GM18861 (cell line): ENCODE results near the gene LRTM2.

ENCODE experiments used
- ATAC-seq: cut with Tn5 transposase; IDR thresholded peaks from one replicate; pipeline ENCODE4 v1.9.1; 2021; ENCODE audit not compliant: unreplicated experiment

Gene LRTM2

DNA sequence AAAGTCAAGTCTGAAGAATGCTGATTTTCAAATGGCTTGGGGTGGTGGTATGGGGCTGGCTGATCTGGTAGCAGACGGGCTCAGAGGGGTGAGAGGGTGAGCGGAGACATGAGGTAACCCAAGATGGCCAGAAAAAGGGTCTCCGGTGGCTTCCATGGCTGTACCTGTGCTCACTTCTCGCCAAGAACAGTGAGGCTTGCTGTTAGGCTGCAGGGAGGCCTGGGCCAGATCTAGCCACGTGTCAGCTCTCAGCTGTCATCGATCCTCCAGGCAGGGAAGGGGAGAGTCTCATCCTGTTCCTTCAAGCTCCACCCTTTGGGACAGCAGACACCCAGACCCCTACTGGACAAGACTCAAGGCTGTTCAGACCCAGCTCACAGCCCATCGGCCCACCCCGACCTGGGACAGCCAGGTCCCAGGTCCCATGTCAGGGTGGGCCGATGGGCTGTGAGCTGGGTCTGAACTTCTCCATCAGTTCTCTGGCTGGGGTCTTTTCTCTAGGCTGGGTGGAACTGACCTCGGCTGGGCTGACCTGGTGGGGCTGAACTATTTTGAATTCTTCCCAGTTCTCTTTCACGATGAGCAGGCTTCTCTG lies 9.0 kb downstream of the LRTM2 start:
- no peak for ATAC-seq

DNA sequence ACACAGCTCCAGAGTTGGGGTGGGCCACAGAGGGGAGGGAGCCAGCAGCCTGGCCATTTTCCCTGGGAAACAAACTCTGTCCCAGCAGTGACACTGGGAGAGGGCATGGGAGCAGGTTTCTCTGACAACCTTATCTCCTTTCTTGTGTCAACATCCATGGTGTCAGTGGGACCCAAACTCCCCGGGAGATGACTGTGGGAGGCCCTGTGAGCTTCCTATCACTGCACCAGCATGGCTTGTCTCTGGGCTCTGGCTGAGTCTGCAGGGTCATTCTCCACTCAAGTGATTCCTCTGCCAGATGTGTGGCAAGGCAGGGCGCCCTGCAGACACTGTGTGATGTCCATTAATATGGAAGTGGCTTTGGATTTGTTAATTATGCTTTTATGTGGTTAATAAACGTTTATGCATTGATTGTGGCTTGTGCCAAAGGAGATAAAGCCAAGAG lies 10.1 kb downstream of the LRTM2 start:
- no peak for ATAC-seq

DNA sequence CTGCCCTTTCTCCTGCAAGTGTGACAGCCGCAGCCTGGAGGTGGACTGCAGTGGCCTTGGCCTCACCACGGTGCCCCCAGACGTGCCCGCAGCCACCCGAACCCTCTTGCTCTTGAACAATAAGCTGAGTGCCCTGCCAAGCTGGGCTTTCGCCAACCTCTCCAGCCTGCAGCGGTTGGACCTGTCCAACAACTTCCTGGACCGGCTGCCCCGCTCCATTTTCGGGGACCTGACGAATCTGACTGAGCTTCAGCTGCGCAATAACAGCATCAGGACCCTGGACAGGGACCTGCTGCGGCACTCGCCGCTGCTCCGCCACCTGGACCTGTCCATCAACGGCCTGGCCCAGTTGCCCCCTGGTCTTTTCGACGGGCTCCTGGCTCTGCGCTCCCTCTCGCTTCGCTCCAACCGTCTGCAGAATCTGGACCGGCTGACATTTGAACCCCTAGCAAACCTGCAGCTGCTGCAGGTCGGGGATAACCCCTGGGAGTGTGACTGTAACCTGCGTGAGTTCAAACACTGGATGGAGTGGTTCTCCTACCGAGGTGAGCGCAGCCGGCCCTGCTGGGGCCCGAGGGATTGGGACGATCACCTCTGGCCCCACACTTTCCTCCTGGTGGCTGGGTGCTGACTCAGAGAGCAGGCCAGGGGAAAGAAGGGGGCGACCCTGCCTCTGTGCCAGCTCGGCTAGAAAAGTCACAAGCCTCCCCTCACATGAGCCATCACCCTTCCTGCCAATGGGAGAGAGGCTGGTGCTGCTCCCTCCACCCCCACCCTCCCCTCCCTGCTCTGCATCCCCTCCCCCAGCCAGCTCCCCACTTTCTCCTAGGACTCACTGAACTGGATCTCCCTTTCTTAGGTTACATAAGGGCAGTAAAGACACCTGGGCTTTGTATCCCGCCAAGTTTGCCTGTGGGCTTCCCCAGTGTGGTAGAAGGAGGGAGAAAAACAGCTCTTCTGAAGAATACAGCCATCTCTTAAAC lies 10.9 kb downstream of the LRTM2 start:
- ATAC-seq = no peak

DNA sequence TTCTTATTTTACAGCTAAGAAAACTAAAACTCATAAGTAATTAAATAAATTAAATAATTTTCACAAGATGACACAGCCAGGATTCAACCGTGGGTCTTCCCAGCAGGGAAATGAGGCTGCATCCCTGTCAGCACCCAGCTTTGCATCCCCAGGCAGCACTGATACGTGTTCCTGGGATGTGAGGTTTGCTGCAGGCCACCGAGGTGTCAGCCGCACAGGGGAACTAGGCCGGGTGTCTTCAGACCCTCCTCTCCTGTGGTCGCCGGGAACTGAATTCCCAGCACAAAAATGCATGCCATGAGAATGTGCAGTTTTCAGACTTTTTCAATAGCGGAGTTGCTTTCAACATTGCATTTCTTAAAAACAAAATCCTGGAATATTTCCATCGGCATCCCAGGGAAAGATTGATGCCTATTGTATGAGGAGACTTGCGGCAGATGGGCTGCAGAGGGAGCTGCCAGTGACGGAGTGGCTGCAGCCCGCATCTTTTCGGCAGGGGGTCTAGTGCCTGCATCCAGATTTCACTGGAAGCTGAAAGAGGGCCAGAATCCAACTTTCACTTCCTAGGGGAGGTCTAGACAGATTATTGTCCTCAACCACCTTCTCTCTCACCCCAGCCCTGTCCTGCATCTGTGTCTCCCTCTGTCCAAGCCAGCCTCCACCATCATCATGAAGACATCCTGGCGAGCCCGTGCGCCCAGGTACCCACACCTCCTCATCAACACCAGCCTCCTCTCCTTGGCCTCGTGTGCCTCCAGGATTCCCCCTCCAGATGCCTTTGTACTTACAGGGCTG lies 12.6 kb downstream of the LRTM2 start:
- no peak for ATAC-seq

DNA sequence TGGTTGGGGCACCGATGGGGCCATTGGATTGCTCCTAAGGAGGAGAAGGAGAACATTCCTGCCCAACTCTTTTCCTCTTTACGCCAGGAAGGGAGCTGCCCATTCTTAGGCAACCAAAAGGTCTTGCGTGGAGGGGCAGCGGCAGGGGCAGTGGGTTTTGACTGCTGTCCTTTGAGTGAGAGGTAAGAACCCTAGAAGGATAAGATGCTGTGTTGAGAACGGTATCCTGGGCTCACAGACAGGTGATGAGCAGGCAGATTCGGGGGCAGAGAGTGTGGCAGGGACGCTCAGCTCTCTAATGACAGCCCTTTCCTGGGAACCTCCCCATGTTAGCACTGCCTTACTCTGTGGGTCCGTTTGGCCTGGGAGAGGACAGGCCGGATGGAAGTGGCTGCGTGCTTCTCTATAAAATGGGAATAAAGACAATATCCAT lies 13.2 kb downstream of the LRTM2 start:
- ATAC-seq = no peak

DNA sequence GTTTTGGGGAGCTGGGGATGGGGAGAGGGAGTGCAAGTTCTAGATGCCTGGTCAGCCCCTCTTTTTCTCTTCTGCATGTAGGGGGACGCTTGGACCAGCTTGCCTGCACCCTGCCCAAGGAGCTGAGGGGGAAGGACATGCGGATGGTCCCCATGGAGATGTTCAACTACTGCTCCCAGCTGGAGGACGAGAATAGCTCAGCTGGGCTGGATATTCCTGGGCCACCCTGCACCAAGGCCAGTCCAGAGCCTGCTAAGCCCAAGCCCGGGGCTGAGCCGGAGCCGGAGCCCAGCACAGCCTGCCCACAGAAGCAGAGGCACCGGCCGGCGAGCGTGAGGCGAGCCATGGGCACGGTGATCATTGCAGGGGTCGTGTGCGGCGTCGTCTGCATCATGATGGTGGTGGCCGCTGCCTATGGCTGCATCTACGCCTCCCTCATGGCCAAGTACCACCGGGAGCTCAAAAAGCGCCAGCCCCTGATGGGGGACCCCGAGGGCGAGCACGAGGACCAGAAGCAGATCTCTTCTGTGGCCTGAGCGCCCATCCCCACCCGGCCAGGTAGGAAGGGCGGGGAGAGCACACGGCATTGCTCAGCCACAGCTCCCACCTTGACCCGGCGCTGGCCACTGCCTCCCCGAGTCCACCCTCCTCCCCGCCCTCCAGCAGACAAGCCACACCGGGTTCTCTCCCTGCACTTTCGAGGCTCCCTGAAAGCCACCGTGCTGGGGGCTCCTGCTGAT lies 14.0 kb downstream of the LRTM2 start:
- ATAC-seq = no peak

DNA sequence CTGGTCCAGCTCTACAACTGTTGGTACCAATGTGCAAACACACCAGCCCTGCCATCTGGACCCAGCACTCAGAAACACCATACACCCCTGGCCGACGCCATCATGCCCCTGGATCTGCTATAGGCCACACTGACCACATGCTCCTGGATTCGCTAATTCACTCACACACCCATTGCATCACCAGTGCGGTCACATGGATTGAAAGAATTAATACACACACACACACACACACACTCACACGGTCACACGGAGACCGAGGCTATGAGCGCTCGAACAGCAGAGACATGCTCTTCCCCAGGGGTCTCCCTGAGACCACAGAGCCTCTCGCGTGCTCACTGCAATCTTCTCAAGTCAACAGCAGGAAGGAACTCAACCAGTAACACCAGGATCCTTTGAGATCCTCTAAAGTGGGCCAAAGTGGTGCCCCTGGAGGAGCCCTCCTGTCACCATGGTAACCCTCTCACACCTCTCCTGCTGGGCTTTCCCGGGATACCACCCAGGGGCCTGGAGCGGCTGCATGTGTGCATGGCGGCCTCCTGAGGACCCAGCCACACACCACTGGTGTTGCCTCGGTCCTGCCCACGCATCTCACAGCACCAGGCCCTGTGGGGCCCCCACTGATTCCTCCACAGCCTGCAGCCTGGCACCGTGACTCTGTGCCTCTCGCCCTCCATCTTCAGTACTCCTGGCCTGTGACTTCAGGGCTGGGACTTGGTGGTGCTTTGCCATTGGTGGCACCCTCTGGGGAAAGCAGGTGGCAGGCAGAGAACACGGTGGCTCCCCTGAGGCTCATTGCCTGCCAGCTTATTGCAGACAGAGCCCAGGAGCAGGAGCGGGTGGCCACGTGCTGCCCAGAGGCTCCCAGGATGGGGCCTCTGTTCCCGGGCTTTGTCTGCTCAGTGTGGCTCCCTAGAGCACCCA lies 15.1 kb downstream of the LRTM2 start:
- no peak for ATAC-seq

DNA sequence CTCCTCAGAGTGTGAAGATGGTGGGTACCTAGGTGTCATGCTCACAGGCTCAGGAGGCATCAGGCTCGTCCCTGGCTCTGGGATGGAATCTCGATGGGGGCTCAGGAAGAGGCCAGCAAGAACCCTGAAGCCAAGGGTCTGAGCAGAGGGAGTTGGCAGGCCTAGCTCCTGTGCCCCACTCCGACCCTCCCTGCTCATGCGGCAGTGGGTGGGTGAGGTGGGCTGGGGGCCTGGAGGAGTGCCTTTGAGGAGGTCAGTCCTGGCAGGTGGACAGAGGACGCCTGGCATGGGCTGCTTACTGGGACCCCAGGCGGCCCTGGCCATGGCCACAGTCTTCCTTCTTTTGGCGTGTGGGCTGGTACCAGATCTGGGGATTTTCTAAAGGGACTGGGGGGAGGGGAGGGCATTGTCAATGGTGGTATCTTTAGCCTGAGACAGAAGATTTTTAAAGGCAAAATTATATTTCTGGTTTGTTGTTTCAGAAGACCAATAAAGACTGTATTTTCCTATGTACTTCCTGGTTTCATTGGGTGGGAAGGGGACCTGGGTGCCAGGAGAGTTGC lies 16.0 kb downstream of the LRTM2 start:
- ATAC-seq = no peak

DNA sequence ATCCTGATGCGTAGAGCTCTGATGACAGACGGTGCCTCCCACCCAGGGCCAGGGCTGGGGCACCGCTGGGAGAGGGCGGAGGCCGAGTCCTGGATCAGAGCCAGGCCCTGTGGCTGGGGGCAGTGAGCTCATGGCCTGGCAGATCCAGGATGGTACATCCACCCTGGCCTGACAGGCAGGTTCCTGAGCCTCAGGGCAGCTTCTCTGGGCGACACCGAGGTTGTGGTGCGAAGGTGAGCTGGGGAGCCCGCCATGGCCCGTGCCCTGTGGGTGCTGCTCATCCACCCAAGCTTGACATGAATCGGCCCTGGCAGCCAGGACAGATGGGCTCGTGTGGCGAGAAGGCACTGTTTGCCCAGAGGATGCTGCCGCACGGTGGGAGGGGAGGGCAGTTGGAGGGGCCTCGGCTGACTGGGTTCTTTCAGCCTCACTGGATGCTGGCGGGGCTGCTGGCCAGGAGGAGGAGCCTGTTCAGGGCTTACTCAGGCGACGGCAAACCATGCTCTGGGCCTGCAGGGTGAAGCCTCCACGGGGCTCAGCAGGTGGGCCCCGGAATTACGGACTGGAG lies 16.6 kb downstream of the LRTM2 start:
- ATAC-seq = no peak

DNA sequence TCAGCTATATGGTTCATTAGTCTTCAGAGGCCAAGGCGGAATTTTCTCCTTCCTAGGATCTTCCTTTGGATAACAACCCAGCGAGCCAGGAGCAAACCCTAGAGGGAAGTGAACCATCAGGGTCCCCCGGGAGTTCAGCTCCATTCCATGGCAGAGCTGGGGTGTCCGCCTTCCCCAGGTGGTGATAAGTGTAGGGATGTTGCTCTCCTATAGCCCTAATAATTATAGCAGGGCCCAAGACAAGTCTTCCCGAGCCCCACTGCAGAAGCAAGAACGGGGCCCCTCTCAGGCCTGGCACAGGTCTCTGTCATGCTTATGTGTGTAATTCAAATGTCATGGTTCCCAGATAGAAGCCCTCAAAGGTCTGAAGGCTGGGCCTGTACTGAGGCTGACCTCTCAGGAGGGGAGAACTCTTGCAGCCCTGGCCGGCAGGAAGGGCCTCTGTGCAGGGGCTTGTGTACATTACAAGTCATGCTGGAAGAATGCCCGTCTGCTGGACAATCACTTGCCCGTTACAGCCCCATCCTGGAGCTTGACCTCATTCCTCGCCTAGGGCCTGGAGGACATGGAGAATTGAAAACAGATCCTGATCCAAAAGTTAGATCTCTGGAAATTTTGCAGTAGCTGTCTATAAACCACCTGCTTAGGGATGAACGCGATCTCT lies 17.3 kb downstream of the LRTM2 start:
- ATAC-seq = no peak

DNA sequence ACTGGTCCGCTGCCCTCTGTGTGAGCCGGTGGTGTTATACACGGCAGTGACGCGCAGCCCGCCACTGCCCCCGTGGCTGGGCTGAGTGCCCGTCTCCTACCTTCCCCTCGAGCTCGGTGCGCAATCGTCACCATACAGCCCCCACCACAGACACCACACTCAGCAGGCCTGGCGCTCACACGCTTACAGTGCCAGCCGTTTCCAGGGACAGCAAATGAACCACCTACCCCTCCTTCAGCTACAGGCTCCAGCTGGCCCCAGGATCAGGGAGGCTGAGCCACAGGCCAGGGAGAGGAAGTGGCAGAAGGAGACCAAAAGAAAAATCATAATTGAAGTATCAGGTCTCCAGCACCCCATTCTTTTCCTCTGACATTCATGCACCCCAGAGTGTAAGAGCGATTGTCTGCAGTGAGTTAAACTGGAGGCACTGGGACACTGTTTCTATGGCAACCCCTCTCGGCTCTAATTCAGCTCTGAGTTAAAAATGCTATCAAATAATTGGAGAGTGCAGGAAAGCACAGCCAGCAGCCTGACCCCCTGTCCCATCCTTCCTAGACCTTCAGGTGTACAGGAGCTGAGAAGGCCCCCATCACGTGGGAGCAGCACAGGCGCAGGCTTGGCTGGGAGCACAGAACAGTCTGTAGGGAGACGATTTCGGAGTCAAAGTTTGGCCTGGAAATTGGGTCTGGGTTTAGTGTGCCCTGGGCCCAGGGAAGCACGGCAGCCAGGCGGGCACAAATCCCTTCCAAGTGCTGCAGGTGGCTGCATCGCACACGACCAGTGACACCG lies 18.0 kb downstream of the LRTM2 start:
- ATAC-seq = no peak

DNA sequence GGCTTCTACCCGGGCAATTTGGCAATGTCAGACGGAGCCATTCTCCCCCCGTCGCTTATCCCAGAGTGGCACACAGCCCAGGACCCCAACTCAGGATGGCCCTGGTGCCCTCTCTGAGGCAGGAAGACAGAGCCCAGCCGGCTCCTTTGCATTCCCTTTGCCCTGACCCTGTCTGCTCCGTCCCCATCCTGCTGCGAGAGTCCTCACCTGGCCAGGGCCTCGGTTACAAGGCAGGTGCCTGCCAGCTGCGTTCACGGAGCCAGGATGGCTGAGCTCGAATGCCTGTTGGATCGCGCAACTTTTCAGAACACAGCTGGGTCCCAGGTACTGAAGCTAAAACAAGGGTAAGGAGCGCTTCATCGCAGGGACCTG lies 18.6 kb downstream of the LRTM2 start:
- ATAC-seq = no peak

DNA sequence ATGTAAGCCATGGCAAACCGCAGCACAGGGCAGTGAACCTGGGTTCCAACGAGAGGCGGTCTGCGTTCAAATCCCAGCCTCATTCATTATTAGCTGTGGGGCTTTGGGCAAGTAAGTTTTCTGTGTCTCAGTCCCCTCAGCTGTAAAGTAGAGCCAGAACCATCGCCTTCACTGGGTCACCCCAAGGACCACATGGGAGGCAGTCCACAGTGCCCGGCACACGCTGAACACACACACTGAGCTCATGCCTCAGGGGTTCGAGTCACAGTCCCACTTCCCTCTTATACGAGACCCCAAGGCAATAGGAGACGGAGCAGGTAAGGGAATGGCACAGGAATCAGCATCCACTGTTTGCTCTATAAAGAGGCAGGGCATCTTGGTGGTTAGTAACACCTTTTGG lies 19.1 kb downstream of the LRTM2 start:
- ATAC-seq = no peak

DNA sequence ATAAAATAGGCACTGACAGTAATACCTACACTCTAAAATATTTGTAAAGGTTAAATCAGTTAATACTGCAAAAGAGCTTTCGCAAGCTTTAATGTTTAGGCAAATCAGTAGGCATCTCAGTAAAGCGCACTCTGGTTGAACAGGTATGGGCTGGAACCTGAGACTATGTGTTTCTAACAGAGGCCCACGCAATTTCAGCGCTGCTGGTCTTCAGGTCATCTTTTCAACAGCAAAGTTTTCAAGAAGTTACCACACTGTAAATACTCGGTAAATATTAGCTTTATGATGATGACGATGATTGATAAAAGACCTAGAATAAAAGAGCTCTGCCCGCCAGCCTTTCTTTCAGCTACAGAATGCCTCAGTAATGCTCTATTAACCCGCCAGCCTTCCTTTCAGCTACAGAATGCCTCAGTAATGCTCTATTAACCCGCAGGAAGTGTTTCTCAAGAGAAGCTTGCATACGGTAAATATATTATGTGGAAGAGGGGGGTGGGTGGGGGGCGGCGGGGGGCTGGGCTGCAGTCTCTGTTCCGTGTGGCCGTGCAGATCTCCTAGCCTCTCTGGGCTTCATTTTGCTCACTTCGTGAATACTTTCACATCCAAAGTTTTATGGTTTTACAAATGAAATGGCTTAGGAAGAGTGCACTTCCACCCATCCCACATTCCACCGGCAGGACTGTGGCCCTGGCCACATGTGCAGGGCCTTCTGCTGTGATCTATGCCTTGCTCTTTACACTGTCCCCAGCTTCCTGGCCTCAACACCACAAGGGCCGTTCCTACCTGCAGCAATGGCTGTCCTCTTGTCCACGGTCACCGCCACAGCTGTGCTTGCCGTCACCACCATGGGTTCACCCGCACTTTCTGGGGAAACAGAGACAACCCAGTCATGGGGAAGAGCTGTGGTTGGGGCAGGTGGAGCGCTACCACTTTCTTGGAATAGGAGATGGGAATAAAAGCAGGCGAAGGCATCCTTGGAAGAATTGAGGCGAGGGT lies 19.9 kb downstream of the LRTM2 start:
- ATAC-seq = no peak

DNA sequence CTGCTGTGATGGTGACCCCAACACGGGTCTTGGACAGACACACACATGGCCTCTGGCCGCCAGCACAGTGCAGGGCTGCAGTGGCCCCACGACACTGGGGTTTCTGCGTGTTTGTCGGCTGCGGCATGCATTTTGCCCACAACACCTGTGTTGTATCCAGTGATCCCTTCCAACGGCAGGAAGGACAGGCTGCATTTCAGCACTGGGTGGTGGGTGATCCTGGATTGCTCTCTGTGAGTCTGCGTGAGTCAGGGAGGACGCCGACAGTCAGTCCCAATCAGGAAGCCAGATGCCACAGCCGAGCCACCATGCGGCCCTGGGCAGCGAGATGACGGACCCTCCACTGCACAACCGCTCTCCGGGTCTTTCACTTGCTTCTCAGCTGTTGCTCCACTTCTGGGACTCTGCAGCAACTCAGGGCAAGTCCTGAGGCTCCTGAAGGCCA lies 20.6 kb downstream of the LRTM2 start:
- ATAC-seq = no peak

DNA sequence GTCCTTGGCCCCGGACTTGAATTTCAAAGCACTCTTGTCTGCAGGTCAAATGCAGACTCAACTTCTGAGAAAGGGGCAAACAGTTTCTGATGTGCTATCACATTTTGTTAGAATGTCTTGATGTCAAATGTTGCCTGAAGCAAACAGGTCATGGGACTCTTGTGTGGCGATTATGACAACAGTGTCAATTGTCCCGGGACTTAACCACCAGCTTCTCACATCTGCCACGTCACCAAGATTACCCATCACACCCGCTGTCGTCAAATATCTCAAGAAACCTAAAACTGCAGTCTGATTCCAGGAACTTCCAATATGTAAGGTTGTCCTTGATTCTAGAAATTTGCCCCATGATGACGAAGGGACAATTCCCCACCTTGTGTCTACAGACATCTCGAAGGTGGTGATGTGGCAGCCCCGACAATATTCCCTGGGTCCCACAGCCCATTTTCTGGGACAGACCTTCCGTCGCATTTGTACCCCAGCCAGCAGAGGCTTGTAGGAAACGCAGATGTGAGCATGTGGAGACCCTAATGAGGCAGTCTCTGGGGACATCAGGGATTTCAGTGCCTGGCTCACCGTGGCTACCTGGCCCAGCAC lies 21.3 kb downstream of the LRTM2 start:
- no peak for ATAC-seq
